ENCODE results near the gene VPS37B.

GRCh38 chr12:122875590-122876220, 20.2 kb downstream of the VPS37B start:
- no peak for TF ChIP-seq CTCF (IDR thresholded peaks at IDR 0.05)
- no peak for TF ChIP-seq EP300 (IDR thresholded peaks at IDR 0.05)
- no peak for TF ChIP-seq POLR2A (IDR thresholded peaks at IDR 0.05; ENCODE audit: low read depth)
- no peak for TF ChIP-seq POLR2AphosphoS5 (IDR thresholded peaks at IDR 0.05)

Measured in esophagus muscularis mucosa (tissue), 4 donors.